GM12891 (cell line): ENCODE results near the gene GRAP2.

Experiments used
- POLR2A ChIP-seq: IDR thresholded peaks from 2 replicates; pipeline ENCODE4 v1.6.1; 2011; ENCODE audit warnings: low read depth, low read length, control low read depth
- POLR2AphosphoS5 ChIP-seq: IDR thresholded peaks from 2 replicates; pipeline ENCODE4 v1.6.1; 2011; ENCODE audit warnings: low read depth, low read length, control low read depth
- TAF1 ChIP-seq: IDR thresholded peaks from 2 replicates; pipeline ENCODE4 v1.6.1; 2011; ENCODE audit warnings: low read depth, low read length, control low read depth

DNA sequence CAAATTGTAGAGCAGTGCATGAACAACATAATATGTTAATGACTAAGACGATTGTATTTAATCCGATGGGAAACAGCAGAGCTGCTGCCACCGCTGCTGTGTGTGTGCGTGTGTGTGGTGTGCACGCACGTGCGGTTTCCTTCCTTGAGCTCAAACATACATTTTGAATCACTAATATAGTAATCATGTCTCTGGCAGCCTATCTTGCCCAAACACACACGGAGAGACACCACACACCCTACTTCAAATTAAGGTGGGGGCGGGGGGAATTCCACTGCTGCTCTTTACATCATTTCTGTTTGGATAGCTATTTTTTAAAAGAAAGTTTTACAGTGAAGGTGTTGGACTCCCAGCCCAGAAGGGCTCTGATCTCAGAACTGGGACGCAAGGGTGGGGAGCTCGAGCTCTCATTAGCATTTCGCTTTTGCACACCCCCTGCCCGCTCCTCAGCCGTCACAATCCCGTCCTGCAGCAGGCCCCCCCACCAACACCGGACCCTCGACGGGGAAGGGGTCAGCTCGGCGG, 93.2 kb downstream of the GRAP2 start:
- TF ChIP-seq POLR2AphosphoS5 (no peak), TAF1 (no peak), POLR2A (no peak)
